GM04504 (cell line): Measurements from ENCODE around the gene SMIM27.
"Not testable (repeated sequence)": the region's sequence is repeated elsewhere in the genome, so short reads cannot be mapped to it uniquely, and the experiment has no call there.

Experiments
- DNase-seq: peaks from one replicate; pipeline ENCODE4 v3.0.0-alpha.2; 2012; ENCODE audit warnings: low read depth

Gene SMIM27

GRCh38 chr9:32599021-32599420, 46.9 kb downstream of the SMIM27 start:
- DNase-seq, result not testable (repeated sequence)
